Thyroid gland (tissue), 4 donors: Measurements from ENCODE around the gene GPR18. TPM values are rescaled to one million over a fixed set of nuclear protein-coding genes. Genes with fewer than 3 reads are reported as not detected.

Experiments
- DNase-seq, 2 donors: peaks; one replicate each; pipeline ENCODE4 v3.0.0-alpha.2; 2019
- H3K27ac ChIP-seq, 3 donors: fragments of 200-600 bp; sonication (generic); 1 replicate in 2 of 3; 2 replicates in 1 of 3; pipeline ENCODE4 v1.5.1; 2016 to 2019; ENCODE audit warnings: mild to moderate bottlenecking in 1 of 3, moderate library complexity in 1 of 3
- H3K27me3 ChIP-seq: fragments of 200-600 bp; sonication (generic); one replicate; pipeline ENCODE4 v1.5.1; 2019
- H3K36me3 ChIP-seq, 2 donors: fragments of 200-600 bp; sonication (generic); one replicate each; pipeline ENCODE4 v1.5.1; 2016 to 2019
- H3K4me1 ChIP-seq, 2 donors: fragments of 200-600 bp; sonication (generic); one replicate each; pipeline ENCODE4 v1.5.1; 2017 to 2019
- H3K4me3 ChIP-seq, 3 donors: fragments of 200-600 bp; sonication (generic); replicated peaks in 1 of 3; 1 replicate in 2 of 3; 2 replicates in 1 of 3; pipeline ENCODE4 v1.5.1; 2016; ENCODE audit warnings: mild to moderate bottlenecking in 1 of 3
- H3K9me3 ChIP-seq: fragments of 200-600 bp; sonication (generic); one replicate; pipeline ENCODE4 v1.5.1; 2017
- POLR2A ChIP-seq, 2 donors: fragments of 450-650 bp; IDR thresholded peaks; one replicate each; pipeline ENCODE4 v1.6.1; 2017; ENCODE audit warnings: antibody characterized with exemption in 2 of 2, mild to moderate bottlenecking in 2 of 2, moderate library complexity in 1 of 2
- WGBS, 2 donors: methylation state at CpG; one replicate each; pipeline ENCODE4 v1.1.5; 2017; 5-methylcytosine and 5-hydroxymethylcytosine counted together
- intact Hi-C: fragments of 100-400 bp; cut with DNase I; formaldehyde crosslinking; loops from one replicate; pipeline ENCODE4 v1.15.1; 2023
- total RNA-seq, 4 donors: library from RNA; depleted of rRNA; stranded (reverse); fragments of >200 nt; gene quantifications; one replicate each; pipeline ENCODE4 v1.2.3, GENCODE V29; 2016
- TF ChIP-seq, protein P1 (sequence below), 6 experiments: fragments of 200-600 bp in 3 of 6; fragments of 450-650 bp in 3 of 6; sonication (generic) in 3 of 6; IDR thresholded peaks; one replicate each; pipeline ENCODE4 v1.5.1; 2016 to 2019; ENCODE audit warnings: antibody characterized with exemption in 6 of 6, mild to moderate bottlenecking in 2 of 6, inconsistent platforms in 1 of 6, moderate library complexity in 1 of 6

GPR18 gene
- total RNA-seq, 4 donors from 2014 or later, result 0.27 to 0.96 TPM; not detected in 2

GRCh38 chr13:99261059-99261458 lies 2.9 kb upstream of the GPR18 start:
- intact Hi-C loops, result no loop called here
- Histone ChIP-seq H3K27me3 (no peaks in the 10 kb centered on the region), H3K36me3 (no peaks in the 10 kb centered on the region), H3K4me1 (no peaks in the 10 kb centered on the region), H3K4me3 (no peak overlapping the region), H3K27ac (no peak overlapping the region), H3K9me3 (no peaks in the 10 kb centered on the region)
- TF ChIP-seq, protein P1, sequence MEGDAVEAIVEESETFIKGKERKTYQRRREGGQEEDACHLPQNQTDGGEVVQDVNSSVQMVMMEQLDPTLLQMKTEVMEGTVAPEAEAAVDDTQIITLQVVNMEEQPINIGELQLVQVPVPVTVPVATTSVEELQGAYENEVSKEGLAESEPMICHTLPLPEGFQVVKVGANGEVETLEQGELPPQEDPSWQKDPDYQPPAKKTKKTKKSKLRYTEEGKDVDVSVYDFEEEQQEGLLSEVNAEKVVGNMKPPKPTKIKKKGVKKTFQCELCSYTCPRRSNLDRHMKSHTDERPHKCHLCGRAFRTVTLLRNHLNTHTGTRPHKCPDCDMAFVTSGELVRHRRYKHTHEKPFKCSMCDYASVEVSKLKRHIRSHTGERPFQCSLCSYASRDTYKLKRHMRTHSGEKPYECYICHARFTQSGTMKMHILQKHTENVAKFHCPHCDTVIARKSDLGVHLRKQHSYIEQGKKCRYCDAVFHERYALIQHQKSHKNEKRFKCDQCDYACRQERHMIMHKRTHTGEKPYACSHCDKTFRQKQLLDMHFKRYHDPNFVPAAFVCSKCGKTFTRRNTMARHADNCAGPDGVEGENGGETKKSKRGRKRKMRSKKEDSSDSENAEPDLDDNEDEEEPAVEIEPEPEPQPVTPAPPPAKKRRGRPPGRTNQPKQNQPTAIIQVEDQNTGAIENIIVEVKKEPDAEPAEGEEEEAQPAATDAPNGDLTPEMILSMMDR (IDR thresholded peaks at IDR 0.05), result no peak
- no peak for TF ChIP-seq POLR2A (IDR thresholded peaks at IDR 0.05)
- WGBS, 2 donors, result 94 to 100% methylated on average over 1 of the region's 1 CpG
- no peak for DNase-seq

- H3K4me3 ChIP-seq, result no peak overlapping the region
- no peaks in the 10 kb centered on the region for H3K27me3 ChIP-seq
- DNase-seq, result no peak
- H3K27ac ChIP-seq, result no peak overlapping the region
- intact Hi-C loops, result no loop called here
- H3K4me1 ChIP-seq, result no peaks in the 10 kb centered on the region
- WGBS, 2 donors, result 92 to 93% methylated on average over 5 of the region's 5 CpGs
- no peaks in the 10 kb centered on the region for H3K9me3 ChIP-seq
- no peaks in the 10 kb centered on the region for H3K36me3 ChIP-seq
- TF ChIP-seq, protein P1 (IDR thresholded peaks at IDR 0.05), result no peak
- TF ChIP-seq POLR2A (IDR thresholded peaks at IDR 0.05), result no peak
Observed at GRCh38 chr13:99260216-99260615, 2.0 kb upstream of the GPR18 start.

GRCh38 chr13:99258946-99259345 lies 767 bp upstream of the GPR18 start:
- no peaks in the 10 kb centered on the region for H3K9me3 ChIP-seq

GRCh38 chr13:99257291-99257690 lies 888 bp downstream of the GPR18 start:
- intact Hi-C loops, result no loop called here
- Histone ChIP-seq H3K4me3 (no peak overlapping the region), H3K9me3 (no peaks in the 10 kb centered on the region), H3K27me3 (no peaks in the 10 kb centered on the region), H3K36me3 (no peaks in the 10 kb centered on the region), H3K4me1 (no peaks in the 10 kb centered on the region), H3K27ac (no peak overlapping the region)
- WGBS, 2 donors, result 90 to 94% methylated on average over 2 of the region's 2 CpGs
- DNase-seq, result no peak
- TF ChIP-seq POLR2A (IDR thresholded peaks at IDR 0.05), result no peak
- TF ChIP-seq, protein P1 (IDR thresholded peaks at IDR 0.05), result no peak

More at GRCh38 chr13:99258946-99259345, 767 bp upstream of the GPR18 start:
- no peak for DNase-seq
- no peak for TF ChIP-seq POLR2A (IDR thresholded peaks at IDR 0.05)
- TF ChIP-seq, protein P1 (IDR thresholded peaks at IDR 0.05), result no peak
- WGBS, 2 donors, result 78 to 91% methylated on average over 3 of the region's 3 CpGs
- Histone ChIP-seq H3K27me3 (no peaks in the 10 kb centered on the region), H3K4me3 (no peak overlapping the region), H3K36me3 (no peaks in the 10 kb centered on the region), H3K27ac (no peak overlapping the region), H3K4me1 (no peaks in the 10 kb centered on the region)
- intact Hi-C loops, result no loop called here

DNA sequence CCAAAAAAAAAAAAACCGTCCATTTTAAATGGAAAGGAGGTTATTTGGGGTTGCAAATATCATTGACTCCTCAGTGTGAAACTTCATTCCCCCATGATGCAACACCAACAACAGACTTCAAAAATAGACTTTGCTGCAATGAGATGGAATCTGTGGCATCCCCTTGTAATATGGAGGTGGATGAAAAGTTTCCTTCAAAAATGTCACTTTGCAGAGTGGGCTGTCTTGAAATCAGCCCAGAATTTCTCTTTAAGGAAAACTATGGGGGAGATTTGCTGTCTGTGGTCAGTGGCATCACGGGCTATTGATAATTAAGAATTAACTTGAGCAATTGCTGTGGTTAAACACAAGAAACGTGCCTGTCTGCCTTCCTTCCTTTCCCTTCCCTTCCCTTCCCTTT lies 1.5 kb downstream of the GPR18 start:
- H3K4me1 ChIP-seq, result no peaks in the 10 kb centered on the region
- no peak for DNase-seq
- WGBS, 2 donors, result 82 to 95% methylated on average over 3 of the region's 3 CpGs
- no peaks in the 10 kb centered on the region for H3K36me3 ChIP-seq
- TF ChIP-seq, protein P1 (IDR thresholded peaks at IDR 0.05), result no peak
- TF ChIP-seq POLR2A (IDR thresholded peaks at IDR 0.05), result no peak
- intact Hi-C loops, result no loop called here
- H3K27me3 ChIP-seq, result no peaks in the 10 kb centered on the region
- no peak overlapping the region for H3K27ac ChIP-seq
- H3K4me3 ChIP-seq, result no peak overlapping the region
- no peaks in the 10 kb centered on the region for H3K9me3 ChIP-seq
